ENCODE data around the gene PKD2L1. TPM values are rescaled to one million over a fixed set of nuclear protein-coding genes. Genes with fewer than 3 reads are reported as not detected.
A peak's percentile ranks its signal among the peaks of the same experiment; 100 is the strongest.

The PKD2L1 gene
- polyA plus RNA-seq, 1 experiment, result not detected

DNA sequence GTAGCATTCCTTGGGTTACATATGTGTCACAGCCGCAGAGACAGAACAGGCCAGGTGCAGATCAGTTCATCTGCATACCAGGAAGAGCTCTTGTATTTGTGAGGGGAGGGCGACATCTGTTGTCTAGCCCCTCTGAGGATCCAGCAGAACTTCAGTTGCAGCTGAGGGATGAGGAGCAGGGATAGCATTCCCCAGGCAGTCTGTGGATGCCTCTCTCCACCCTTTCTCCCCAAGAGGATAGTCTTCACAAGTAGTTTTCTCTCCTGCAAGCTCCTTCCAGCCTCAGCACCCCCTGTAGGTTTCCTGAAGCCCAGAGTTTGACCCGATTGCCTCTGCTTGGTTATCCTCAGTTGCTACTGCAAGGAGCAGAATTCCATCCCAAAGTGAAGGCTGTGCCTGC, 19.6 kb upstream of the PKD2L1 start:
- Histone ChIP-seq H3K27ac (ENCODE audit: low read depth, low read length) (no peak overlapping the region), H3K9me3 (ENCODE audit: control insufficient read depth, insufficient read depth, low read length) (no peaks in the 10 kb centered on the region; the same call in 1 of the 2 replicates), H3K4me3 (ENCODE audit: low read depth, low read length) (peak overlapping the region; percentile 86), H3K27me3 (ENCODE audit: control insufficient read depth, insufficient read depth, low read length) (no peaks in the 10 kb centered on the region)
- ChIA-PET CTCF (interaction anchor here (1.2 to 16.3 kb wide), 4 partner anchors 9 to 169 kb away, joined by 3 to 381 read pairs (median 5); no protein-coding TSS in a partner anchor), POLR2A (interaction anchor here (0.6 kb wide), 1 partner anchor 352 kb away, joined by 4 read pairs; no protein-coding TSS in a partner anchor)
- TF ChIP-seq, protein P1, sequence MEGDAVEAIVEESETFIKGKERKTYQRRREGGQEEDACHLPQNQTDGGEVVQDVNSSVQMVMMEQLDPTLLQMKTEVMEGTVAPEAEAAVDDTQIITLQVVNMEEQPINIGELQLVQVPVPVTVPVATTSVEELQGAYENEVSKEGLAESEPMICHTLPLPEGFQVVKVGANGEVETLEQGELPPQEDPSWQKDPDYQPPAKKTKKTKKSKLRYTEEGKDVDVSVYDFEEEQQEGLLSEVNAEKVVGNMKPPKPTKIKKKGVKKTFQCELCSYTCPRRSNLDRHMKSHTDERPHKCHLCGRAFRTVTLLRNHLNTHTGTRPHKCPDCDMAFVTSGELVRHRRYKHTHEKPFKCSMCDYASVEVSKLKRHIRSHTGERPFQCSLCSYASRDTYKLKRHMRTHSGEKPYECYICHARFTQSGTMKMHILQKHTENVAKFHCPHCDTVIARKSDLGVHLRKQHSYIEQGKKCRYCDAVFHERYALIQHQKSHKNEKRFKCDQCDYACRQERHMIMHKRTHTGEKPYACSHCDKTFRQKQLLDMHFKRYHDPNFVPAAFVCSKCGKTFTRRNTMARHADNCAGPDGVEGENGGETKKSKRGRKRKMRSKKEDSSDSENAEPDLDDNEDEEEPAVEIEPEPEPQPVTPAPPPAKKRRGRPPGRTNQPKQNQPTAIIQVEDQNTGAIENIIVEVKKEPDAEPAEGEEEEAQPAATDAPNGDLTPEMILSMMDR (IDR thresholded peaks at IDR 0.05; ENCODE audit: low read depth, low read length), result no peak
- DNase-seq (ENCODE audit: low read depth, low spot score), result no peak

DNA sequence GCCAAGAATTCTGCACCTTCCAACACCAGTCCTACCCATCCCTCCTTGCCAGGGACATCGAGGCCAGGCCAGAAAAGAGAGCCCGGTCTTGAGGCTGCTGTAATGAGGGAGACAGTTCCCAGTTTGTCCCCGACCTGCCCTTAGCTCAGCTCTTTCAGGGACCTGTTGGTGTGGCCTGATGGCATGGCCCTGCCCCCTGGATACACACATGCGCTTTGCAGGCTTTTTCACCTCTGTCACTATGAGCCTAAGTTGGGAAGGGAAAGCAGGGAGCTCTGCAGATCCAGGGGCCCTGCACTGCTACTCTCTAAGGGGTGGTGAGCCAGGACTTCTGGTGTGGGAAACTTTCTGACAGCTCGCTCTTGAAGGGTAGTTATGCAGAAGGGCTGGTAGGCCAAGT, 19.1 kb upstream of the PKD2L1 start:
- no peaks in the 10 kb centered on the region for H3K27me3 ChIP-seq (ENCODE audit: control insufficient read depth, insufficient read depth, low read length)
- no peaks in the 10 kb centered on the region; the same call in 1 of the 2 replicates for H3K9me3 ChIP-seq (ENCODE audit: control insufficient read depth, insufficient read depth, low read length)
- POLR2A ChIA-PET, result no interaction called here
- peak overlapping the region; percentile 86 for H3K4me3 ChIP-seq (ENCODE audit: low read depth, low read length)
- TF ChIP-seq, protein P1 (IDR thresholded peaks at IDR 0.05; ENCODE audit: low read depth, low read length), result no peak
- H3K27ac ChIP-seq (ENCODE audit: low read depth, low read length), result no peak overlapping the region
- no peak for DNase-seq (ENCODE audit: low read depth, low spot score)
- CTCF ChIA-PET, result interaction anchor here (1.2 to 16.3 kb wide), 4 partner anchors 9 to 169 kb away, joined by 3 to 381 read pairs (median 5); no protein-coding TSS in a partner anchor

DNA sequence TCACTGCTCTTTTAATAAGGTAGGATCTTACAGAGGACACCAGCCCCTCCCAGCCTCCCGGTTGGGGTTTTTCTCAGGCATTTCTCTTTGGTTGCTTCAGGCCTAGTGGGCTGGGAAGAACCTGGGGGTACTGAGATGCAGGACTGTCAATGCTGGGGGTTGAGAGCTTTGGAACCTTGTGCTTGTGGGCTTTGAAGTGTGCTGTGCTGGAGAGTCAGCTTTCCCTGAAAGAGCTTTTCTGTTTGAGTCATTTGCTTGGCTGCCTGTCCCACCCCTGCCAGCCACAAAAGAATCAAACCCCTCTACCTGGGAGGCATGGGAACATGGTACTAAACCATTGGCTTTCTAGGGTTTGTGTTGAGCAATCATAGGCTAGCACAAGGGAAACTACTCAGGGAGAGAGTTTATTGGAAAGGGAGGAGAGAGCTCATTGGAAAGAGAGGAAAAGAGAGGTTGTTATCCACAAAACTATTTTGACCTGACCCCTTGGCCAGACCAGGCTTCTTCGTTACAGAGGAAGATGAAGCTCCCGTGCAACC, 18.4 kb upstream of the PKD2L1 start:
- CTCF ChIA-PET, result interaction anchor here (1.2 to 16.3 kb wide), 4 partner anchors 8 to 170 kb away, joined by 3 to 381 read pairs (median 5); no protein-coding TSS in a partner anchor
- H3K27me3 ChIP-seq (ENCODE audit: control insufficient read depth, insufficient read depth, low read length), result no peaks in the 10 kb centered on the region
- no peak for DNase-seq (ENCODE audit: low read depth, low spot score)
- POLR2A ChIA-PET, result interaction anchor here (3.9 kb wide), 1 partner anchor 25 kb away, joined by 38 read pairs; no protein-coding TSS in a partner anchor
- no peak overlapping the region for H3K27ac ChIP-seq (ENCODE audit: low read depth, low read length)
- no peaks in the 10 kb centered on the region; the same call in 1 of the 2 replicates for H3K9me3 ChIP-seq (ENCODE audit: control insufficient read depth, insufficient read depth, low read length)
- TF ChIP-seq, protein P1 (IDR thresholded peaks at IDR 0.05; ENCODE audit: low read depth, low read length), result no peak
- peak overlapping the region; percentile 86 for H3K4me3 ChIP-seq (ENCODE audit: low read depth, low read length)

DNA sequence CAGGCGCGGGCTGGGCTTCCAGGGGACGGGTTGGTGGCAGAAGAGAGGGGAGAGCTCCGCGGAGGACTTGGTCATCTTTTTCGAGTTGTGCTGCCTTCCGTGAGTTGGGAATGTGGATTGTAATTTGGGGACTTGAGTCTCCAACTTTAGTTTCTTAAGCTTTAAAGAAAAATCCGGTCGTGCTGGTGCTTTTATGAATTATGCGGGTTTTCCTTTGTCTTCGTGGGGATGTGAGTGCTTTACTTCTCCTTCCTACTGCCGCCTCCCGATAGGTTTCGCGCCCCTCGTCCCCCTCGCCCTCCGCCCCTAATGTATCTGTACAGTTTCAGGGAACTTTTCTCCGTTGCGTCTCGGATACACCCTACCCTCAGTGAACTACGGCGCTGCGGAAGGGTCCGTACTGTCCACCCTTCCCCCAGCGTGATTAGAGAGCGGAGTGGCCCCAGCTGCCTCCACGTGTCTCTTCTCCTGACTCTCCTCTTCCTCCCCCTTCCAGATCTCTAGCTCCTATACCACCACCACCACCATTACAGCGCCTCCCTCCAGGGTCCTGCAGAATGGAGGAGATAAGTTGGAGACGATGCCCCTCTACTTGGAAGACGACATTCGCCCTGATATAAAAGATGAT, 17.7 kb upstream of the PKD2L1 start:
- H3K4me3 ChIP-seq (ENCODE audit: low read depth, low read length), result peak overlapping the region; percentile 86
- ChIA-PET POLR2A (interaction anchor here (0.7 to 3.9 kb wide), 5 partner anchors 18 to 173 kb away, joined by 3 to 38 read pairs (median 5); partner anchors contain the start of gene BLOC1S2), CTCF (interaction anchor here (0.7 to 16.3 kb wide), 4 partner anchors 26 to 171 kb away, joined by 3 to 381 read pairs (median 8); no protein-coding TSS in a partner anchor)
- no peaks in the 10 kb centered on the region; the same call in 1 of the 2 replicates for H3K9me3 ChIP-seq (ENCODE audit: control insufficient read depth, insufficient read depth, low read length)
- TF ChIP-seq, protein P1 (IDR thresholded peaks at IDR 0.05; ENCODE audit: low read depth, low read length), result no peak
- no peak for DNase-seq (ENCODE audit: low read depth, low spot score)
- H3K27ac ChIP-seq (ENCODE audit: low read depth, low read length), result no peak overlapping the region
- H3K27me3 ChIP-seq (ENCODE audit: control insufficient read depth, insufficient read depth, low read length), result no peaks in the 10 kb centered on the region
